ENCODE data around the gene NPIPB4. TPM values are rescaled to one million over a fixed set of nuclear protein-coding genes. Genes with fewer than 3 reads are reported as not detected.
A peak's percentile ranks its signal among the peaks of the same experiment; 100 is the strongest.
"Not testable (repeated sequence)": the region's sequence is repeated elsewhere in the genome, so short reads cannot be mapped to it uniquely, and the experiment has no call there.

NPIPB4 gene
- total RNA-seq: 42.7 and 77.5 TPM in 2 replicates

GRCh38 chr16:21857656-21858055 lies at the start of gene NPIPB4:
NPIPB4 (minus strand) TSS chr16:21857756; CDS start chr16:21857378, 378 bp downstream.
- not testable (repeated sequence) for H3K4me1 ChIP-seq (ENCODE audit: insufficient read depth, low read length); H3K79me2 ChIP-seq (ENCODE audit: insufficient read depth, low read length); H3K4me3 ChIP-seq (ENCODE audit: insufficient read depth, low read length); DNase-seq (ENCODE audit: insufficient read length, low spot score, missing footprints); H3K27me3 ChIP-seq (ENCODE audit: insufficient read depth, low read length); H3K36me3 ChIP-seq (ENCODE audit: insufficient read depth, low read length); H2AFZ ChIP-seq (ENCODE audit: low read length); H3K9me3 ChIP-seq (ENCODE audit: low read depth, low read length); H4K20me1 ChIP-seq (ENCODE audit: insufficient read depth, low read length); H3K27ac ChIP-seq (ENCODE audit: low read depth, low read length); H3K4me2 ChIP-seq (ENCODE audit: insufficient read depth, low read length)

- not testable (repeated sequence) for H3K27me3 ChIP-seq (ENCODE audit: insufficient read depth, low read length); H3K36me3 ChIP-seq (ENCODE audit: insufficient read depth, low read length); H3K4me1 ChIP-seq (ENCODE audit: insufficient read depth, low read length)
Measured at GRCh38 chr16:21898998-21899397, 41.4 kb upstream of the NPIPB4 start.

GRCh38 chr16:21881988-21882387 lies 24.4 kb upstream of the NPIPB4 start:
- not testable (repeated sequence) for H3K9me3 ChIP-seq (ENCODE audit: low read depth, low read length); H3K79me2 ChIP-seq (ENCODE audit: insufficient read depth, low read length); DNase-seq (ENCODE audit: insufficient read length, low spot score, missing footprints); H3K27ac ChIP-seq (ENCODE audit: low read depth, low read length); H3K36me3 ChIP-seq (ENCODE audit: insufficient read depth, low read length); H3K4me1 ChIP-seq (ENCODE audit: insufficient read depth, low read length); H3K27me3 ChIP-seq (ENCODE audit: insufficient read depth, low read length); H2AFZ ChIP-seq (ENCODE audit: low read length); H4K20me1 ChIP-seq (ENCODE audit: insufficient read depth, low read length); H3K4me3 ChIP-seq (ENCODE audit: insufficient read depth, low read length); H3K4me2 ChIP-seq (ENCODE audit: insufficient read depth, low read length)

More at GRCh38 chr16:21898998-21899397, 41.4 kb upstream of the NPIPB4 start:
- H2AFZ ChIP-seq (ENCODE audit: low read length); H3K4me3 ChIP-seq (ENCODE audit: insufficient read depth, low read length); H3K4me2 ChIP-seq (ENCODE audit: insufficient read depth, low read length); DNase-seq (ENCODE audit: insufficient read length, low spot score, missing footprints); H3K79me2 ChIP-seq (ENCODE audit: insufficient read depth, low read length); H4K20me1 ChIP-seq (ENCODE audit: insufficient read depth, low read length); H3K9me3 ChIP-seq (ENCODE audit: low read depth, low read length); H3K27ac ChIP-seq (ENCODE audit: low read depth, low read length): not testable (repeated sequence)

- not testable (repeated sequence) for H2AFZ ChIP-seq (ENCODE audit: low read length); H3K36me3 ChIP-seq (ENCODE audit: insufficient read depth, low read length); H3K4me3 ChIP-seq (ENCODE audit: insufficient read depth, low read length); H3K4me2 ChIP-seq (ENCODE audit: insufficient read depth, low read length); H4K20me1 ChIP-seq (ENCODE audit: insufficient read depth, low read length); H3K9me3 ChIP-seq (ENCODE audit: low read depth, low read length); H3K4me1 ChIP-seq (ENCODE audit: insufficient read depth, low read length); H3K27me3 ChIP-seq (ENCODE audit: insufficient read depth, low read length); DNase-seq (ENCODE audit: insufficient read length, low spot score, missing footprints); H3K27ac ChIP-seq (ENCODE audit: low read depth, low read length); H3K79me2 ChIP-seq (ENCODE audit: insufficient read depth, low read length)
Measured at GRCh38 chr16:21837186-21837585, 20.4 kb downstream of the NPIPB4 start.

- not testable (repeated sequence) for H3K27ac ChIP-seq (ENCODE audit: low read depth, low read length); H4K20me1 ChIP-seq (ENCODE audit: insufficient read depth, low read length); H3K4me3 ChIP-seq (ENCODE audit: insufficient read depth, low read length); H3K27me3 ChIP-seq (ENCODE audit: insufficient read depth, low read length); H3K36me3 ChIP-seq (ENCODE audit: insufficient read depth, low read length); H2AFZ ChIP-seq (ENCODE audit: low read length); H3K4me1 ChIP-seq (ENCODE audit: insufficient read depth, low read length); H3K79me2 ChIP-seq (ENCODE audit: insufficient read depth, low read length); H3K9me3 ChIP-seq (ENCODE audit: low read depth, low read length); H3K4me2 ChIP-seq (ENCODE audit: insufficient read depth, low read length); DNase-seq (ENCODE audit: insufficient read length, low spot score, missing footprints)
Measured at GRCh38 chr16:21836334-21836733, 21.2 kb downstream of the NPIPB4 start.

- not testable (repeated sequence) for H3K4me1 ChIP-seq (ENCODE audit: insufficient read depth, low read length)
Measured at GRCh38 chr16:21835747-21836146, 21.8 kb downstream of the NPIPB4 start.

GRCh38 chr16:21834211-21834610 lies 23.3 kb downstream of the NPIPB4 start:
- H3K9me3 ChIP-seq (ENCODE audit: low read depth, low read length); DNase-seq (ENCODE audit: insufficient read length, low spot score, missing footprints); H4K20me1 ChIP-seq (ENCODE audit: insufficient read depth, low read length); H3K27me3 ChIP-seq (ENCODE audit: insufficient read depth, low read length); H3K4me1 ChIP-seq (ENCODE audit: insufficient read depth, low read length); H3K79me2 ChIP-seq (ENCODE audit: insufficient read depth, low read length); H3K27ac ChIP-seq (ENCODE audit: low read depth, low read length); H3K36me3 ChIP-seq (ENCODE audit: insufficient read depth, low read length); H3K4me3 ChIP-seq (ENCODE audit: insufficient read depth, low read length); H2AFZ ChIP-seq (ENCODE audit: low read length); H3K4me2 ChIP-seq (ENCODE audit: insufficient read depth, low read length): not testable (repeated sequence)

More at GRCh38 chr16:21835747-21836146, 21.8 kb downstream of the NPIPB4 start:
- H3K9me3 ChIP-seq (ENCODE audit: low read depth, low read length); H3K27ac ChIP-seq (ENCODE audit: low read depth, low read length); DNase-seq (ENCODE audit: insufficient read length, low spot score, missing footprints); H2AFZ ChIP-seq (ENCODE audit: low read length); H4K20me1 ChIP-seq (ENCODE audit: insufficient read depth, low read length); H3K4me3 ChIP-seq (ENCODE audit: insufficient read depth, low read length); H3K36me3 ChIP-seq (ENCODE audit: insufficient read depth, low read length); H3K79me2 ChIP-seq (ENCODE audit: insufficient read depth, low read length); H3K4me2 ChIP-seq (ENCODE audit: insufficient read depth, low read length); H3K27me3 ChIP-seq (ENCODE audit: insufficient read depth, low read length): not testable (repeated sequence)

GRCh38 chr16:21829929-21830328 lies 27.6 kb downstream of the NPIPB4 start:
- H2AFZ ChIP-seq (ENCODE audit: low read length); H3K4me2 ChIP-seq (ENCODE audit: insufficient read depth, low read length); H3K36me3 ChIP-seq (ENCODE audit: insufficient read depth, low read length); H3K9me3 ChIP-seq (ENCODE audit: low read depth, low read length); H3K27me3 ChIP-seq (ENCODE audit: insufficient read depth, low read length); H4K20me1 ChIP-seq (ENCODE audit: insufficient read depth, low read length); H3K27ac ChIP-seq (ENCODE audit: low read depth, low read length); DNase-seq (ENCODE audit: insufficient read length, low spot score, missing footprints); H3K4me3 ChIP-seq (ENCODE audit: insufficient read depth, low read length); H3K4me1 ChIP-seq (ENCODE audit: insufficient read depth, low read length); H3K79me2 ChIP-seq (ENCODE audit: insufficient read depth, low read length): not testable (repeated sequence)

- H4K20me1 ChIP-seq (ENCODE audit: insufficient read depth, low read length); H3K27me3 ChIP-seq (ENCODE audit: insufficient read depth, low read length); H2AFZ ChIP-seq (ENCODE audit: low read length); H3K4me3 ChIP-seq (ENCODE audit: insufficient read depth, low read length); H3K9me3 ChIP-seq (ENCODE audit: low read depth, low read length); H3K79me2 ChIP-seq (ENCODE audit: insufficient read depth, low read length); H3K4me2 ChIP-seq (ENCODE audit: insufficient read depth, low read length); H3K27ac ChIP-seq (ENCODE audit: low read depth, low read length); H3K4me1 ChIP-seq (ENCODE audit: insufficient read depth, low read length); H3K36me3 ChIP-seq (ENCODE audit: insufficient read depth, low read length): not testable (repeated sequence)
- peak; percentile 9 for DNase-seq (ENCODE audit: insufficient read length, low spot score, missing footprints)
Measured at GRCh38 chr16:21826067-21826706, 31.4 kb downstream of the NPIPB4 start.

Measured in osteoblast (primary cell).